Inflammatory macrophage (primary cell): ENCODE results near the gene L3MBTL4.

Experiments used
- DNase-seq, 2 donors: peaks; one replicate each; pipeline ENCODE4 v3.0.0-alpha.2; 2020 to 2022

The L3MBTL4 gene

DNA sequence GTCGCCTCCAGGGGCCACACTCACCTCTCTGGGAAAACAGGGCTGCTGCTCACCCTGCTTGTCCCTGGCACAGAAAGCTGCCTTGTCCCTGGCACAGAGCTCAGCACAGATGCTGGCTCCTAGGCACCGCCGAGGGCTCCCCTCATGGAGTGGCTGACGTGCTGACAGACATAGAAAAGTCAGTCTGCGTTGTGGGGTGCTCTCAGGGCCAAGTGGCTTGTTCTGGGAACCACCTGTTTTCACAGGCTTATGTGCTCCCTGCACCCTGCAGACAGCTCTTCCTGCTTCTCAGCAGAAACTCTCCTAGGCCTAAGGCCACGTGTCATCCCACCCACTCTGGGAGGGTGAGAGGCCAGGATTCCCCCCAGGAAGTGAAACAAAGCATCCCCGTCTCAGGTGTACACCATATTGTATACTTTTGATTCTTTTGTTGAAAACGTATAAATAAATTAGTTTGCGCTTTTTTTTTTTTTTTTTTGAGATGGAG lies 434.7 kb downstream of the L3MBTL4 start:
- no peak for DNase-seq

DNA sequence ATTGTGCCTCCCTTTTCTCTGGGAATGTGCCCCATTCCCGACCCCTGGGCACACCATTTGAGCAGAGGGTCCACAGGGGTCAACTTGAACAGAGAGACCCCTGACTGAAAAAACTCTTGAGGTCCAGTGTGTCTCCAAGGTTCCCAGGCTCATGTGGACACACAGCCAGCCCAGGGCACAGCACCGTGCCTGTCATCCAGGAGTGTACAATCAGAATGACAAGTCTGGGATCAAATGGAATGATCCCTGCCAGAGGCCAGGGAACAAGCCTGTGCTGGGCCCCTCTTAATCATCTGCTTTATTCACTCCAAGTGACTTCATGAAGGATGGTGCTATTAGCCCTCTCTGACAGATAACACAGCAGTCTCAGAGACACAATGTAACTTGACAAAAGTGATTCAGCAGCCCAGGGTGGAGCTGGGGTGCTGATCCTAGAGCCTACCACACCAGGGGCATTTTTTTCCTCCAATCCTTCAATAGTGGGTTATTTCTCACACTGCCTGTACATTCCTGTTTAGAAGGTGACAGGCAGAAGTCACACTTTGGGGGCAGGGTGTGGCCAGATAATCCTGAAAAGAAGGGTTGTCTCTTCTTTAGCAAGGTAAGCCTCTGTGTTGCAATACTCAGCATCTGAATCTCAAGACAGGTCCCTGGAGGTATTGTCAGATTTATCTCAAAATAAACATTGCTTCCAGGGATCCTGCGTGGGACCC lies 435.4 kb downstream of the L3MBTL4 start:
- DNase-seq: no peak

DNA sequence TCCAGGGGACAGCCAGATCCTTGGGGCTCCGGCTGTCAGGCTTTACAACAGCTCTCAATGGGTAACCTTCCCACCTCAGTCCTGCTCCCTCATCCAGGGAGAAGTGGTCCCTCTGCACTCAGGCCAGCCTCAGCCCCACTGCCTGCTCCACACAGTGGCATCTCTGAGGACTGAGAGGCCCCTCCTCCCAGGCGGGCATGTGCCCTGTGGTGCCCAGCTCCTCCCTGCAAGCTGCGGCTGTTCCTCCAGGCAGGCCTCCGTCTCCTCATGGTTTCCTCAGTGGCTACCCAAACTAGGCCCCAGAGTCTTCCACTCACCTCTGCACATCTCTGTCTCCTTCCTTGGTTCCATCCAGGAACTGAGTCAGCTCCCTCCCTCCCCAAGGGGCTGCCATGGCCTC lies 437.7 kb downstream of the L3MBTL4 start:
- no peak for DNase-seq

DNA sequence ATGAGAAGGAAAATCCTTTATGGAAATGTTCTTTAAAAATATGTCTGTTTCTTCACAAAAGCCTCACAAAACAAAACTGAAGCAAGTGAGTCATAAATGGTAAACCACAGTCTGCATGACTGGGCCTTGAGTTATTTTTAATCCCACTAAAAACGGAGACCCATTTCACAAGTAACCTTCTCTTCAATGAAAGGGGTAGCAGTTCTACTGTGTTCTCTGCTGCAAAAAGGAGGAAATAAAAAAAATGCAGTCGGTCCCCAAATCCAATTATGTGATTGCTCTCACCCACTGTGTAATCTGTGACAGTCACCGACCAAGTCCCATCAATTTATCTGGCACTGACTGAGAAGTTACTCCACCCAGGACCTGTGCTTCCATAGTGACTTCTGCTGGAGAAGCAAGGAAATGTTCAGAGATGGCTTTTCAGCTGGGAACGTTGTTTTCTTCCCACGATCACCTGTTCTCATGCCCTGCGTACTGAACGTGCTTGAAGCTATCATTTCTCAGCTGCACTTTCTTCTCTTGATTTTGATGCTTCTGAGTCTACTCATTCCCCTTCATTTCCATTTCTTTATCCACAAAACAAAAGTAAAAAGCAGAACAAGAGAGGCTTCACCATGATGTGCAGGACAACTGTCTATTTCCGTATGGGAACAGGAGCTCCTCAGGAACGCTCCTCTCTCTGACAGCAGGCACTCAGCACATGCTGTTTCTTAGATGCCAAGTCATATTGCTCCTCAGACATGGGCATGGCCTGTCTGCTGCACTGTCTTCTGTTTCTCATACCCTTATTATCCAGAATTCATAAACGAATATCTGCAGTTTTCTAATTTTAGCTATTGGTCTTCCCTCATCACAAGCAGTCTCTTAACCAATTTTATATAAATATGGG lies 439.4 kb downstream of the L3MBTL4 start:
- DNase-seq: peak; percentile 63 to 69

- DNase-seq: peak in 1 of 2 donors; percentile 7
These were observed 440.0 kb downstream of the L3MBTL4 start for GRCh38 chr18:5974696-5975095.

DNA sequence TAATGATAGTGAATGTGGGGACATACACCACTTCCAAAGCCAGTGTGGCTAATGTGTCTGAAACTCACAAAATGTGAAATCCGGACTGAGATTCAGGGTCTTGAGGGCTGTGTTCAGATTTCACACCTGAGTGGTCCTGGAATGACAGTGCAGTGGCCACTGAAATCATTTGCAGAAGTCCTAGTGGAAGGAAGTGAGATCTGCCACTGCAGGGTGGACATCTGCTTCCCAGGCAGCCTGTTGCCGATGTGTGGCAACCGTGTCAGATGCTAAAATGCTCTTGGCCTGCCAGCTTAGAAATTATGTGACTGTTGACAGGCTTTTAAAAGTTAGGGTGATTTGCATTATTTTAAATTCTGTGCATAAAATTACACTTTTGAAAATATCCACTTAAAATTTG lies 441.6 kb downstream of the L3MBTL4 start:
- DNase-seq: peak; percentile 14 to 69

GRCh38 chr18:5972298-5972697 lies 442.4 kb downstream of the L3MBTL4 start:
- DNase-seq: no peak

DNA sequence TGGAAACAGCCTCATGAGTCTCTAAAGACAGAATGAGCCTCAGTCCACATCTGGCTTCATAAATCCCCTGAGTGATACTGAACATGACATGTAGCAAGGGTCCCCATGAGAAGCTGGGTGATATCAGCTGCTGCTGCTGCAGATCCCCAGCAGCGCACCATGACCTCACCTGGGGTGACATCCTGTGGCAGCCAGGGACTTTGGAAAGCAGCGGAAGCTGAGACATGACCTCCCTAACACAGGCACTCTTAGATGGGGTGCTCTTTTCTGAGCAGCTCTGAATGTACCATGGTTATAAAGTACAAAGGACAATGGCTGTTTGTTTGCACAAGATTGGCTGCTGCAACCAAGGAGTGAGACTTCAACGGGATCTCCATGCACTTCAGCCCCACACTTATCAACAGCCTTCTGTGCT lies 444.7 kb downstream of the L3MBTL4 start:
- no peak for DNase-seq

DNA sequence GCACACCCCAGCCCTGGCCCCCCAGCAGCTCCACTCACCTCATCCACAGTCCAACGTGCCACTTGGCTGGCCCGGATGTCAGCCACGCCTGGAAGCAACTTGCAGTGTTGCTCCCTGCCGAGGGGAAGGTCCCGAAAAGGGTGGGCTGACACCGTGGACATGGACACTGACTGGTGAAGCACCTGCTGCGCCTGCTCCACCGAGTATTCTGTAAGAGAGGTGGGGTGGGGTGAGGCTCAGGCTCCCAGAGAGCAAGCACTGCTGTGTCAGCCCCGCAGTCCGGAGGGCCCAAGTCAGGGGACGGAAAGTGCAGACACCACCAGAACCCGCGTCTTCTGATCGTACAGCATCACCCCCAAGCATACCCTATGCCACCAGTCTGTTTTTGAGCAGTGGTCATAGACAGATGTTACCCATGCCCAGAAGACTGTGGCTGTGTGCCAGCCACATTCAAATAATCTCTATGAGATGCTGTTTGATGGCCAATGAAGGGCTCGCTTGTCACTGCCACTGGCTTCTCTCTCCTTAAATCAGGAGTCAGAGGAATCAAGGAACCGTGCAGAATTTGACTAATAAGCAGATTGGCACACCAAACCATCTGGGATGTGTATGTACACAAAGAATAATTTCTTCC lies 445.2 kb downstream of the L3MBTL4 start:
- no peak for DNase-seq

DNA sequence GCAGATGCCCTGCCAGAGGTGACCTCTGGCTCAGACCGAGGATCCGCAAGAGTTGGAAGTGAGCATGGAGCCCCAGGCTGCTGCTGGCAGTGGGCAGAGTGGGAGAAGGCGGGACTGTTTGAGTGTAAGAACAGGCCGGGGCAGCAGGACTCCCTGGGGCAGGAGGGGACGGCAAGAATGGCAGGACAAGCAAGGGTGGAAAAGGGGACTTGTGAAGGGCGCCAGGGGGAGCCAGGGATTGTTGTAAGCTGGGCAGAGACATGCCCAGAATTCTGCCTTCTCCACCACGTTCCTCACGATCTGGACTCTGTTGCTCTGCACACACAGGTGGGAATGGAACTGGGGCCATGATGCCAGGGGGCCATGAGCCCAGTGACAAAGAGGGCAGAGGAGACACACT lies 447.0 kb downstream of the L3MBTL4 start:
- no peak for DNase-seq

DNA sequence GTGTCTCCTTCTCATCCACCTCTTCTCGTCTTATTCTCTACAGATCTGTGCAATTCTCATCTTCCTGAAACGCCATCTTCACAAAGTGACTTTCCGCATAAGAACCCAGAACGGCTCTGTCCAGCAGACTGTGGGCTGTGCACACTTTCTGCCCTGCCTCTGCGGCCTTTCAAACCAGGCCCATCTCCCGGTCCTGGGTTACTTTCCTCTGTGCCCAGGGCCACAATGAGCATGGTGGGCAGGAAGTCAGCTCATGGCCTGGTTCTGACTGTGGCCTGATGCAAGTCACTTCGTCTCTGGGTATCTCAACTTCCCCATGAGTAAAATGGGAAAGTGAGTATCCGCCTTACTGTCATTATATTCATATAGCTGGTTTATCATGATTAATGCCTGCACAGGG lies 447.7 kb downstream of the L3MBTL4 start:
- DNase-seq: no peak

DNA sequence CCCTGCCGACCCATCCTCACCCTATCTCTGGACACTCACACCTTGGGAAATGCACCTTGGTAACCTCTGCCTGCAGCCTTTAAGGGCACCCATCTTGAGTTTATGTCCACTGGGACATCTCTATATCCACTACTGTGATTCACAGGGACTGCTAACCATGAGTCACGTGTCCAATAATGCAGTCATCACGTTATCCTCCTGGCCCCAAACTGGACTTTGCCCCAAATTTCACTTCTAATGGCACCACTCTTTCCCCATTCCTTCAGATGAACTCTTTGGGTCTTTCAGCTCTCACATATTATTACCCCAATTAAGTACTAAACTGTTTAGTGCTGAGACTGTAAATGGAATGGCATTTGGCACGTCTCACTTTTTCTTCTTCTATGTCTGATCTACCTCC lies 448.2 kb downstream of the L3MBTL4 start:
- no peak for DNase-seq

DNA sequence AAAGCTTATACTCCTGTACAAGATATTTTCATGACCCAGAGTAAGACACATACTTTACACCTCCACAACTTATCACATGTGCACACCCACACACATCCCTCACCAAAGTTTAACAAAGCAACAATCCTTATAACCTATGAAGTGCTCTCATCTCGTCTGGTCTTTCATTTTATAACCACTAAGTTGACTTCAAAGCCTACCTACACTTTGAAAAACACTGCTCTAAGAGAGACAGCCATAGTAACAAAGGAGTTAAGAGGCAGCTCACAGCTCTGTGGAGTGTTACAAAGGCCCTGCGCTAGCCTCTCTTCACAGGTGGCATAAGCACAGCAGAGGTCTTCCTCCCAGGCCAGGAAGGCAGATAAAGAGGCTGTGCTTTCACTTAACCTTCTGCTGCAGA lies 449.7 kb downstream of the L3MBTL4 start:
- DNase-seq: no peak

GRCh38 chr18:5964596-5964995 lies 450.1 kb downstream of the L3MBTL4 start:
- DNase-seq: no peak

DNA sequence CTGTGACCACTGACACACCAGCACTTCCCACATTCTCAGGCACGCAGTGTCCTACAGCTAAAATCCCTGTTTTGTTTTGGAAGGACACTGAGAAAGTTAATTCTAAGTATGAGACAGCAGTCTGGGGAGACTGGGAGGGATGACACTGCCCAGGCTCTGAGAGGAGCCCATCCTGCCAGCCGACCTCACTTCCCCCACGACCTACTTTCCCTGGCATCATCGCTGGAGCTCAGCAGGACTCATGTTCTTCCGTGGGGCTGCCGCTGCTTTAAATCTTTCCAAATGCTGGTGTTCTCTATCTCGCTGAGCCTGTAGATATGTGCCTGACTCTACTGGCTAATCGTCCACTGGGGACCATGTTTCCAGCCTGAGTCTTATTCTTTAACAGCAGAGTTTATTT lies 450.6 kb downstream of the L3MBTL4 start:
- DNase-seq: no peak

DNA sequence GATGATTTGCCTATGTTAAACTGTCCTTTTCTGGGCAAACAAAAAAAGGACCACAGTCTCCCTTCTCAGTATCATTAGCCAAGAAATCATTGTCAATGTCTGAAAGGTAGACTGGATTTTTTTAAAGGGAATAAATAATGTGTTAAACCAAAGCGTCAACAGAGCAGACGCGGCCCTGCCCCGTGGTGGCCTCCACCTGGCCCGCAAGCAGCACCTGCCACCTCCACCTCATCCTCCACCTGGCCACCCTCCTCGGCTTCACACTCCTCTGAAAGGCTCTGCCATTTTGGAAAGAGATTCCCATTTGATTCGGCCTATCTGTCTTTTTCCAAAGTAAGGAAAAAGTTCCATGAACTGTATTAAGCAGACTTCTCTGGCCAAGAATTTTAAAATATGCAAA lies 451.4 kb downstream of the L3MBTL4 start:
- DNase-seq: no peak

DNA sequence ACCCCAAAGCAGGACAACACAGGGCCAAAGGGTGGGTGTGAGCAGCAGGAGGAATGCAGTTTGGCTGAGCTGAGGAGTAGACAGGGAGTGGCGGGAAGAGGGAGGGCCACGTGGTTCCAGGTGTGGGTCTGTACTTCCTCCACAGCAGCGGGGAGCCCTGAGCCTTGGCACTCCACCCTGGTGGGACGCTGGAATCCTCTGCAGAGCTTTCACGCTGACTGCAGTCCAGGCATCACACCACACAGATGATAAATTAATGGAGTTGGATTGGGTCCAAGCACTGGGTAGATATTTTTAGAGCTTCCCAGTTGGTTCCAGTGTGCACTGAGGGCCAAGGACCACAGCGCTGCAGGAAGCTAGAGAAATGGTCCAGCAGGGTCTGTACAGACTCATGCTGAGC lies 452.3 kb downstream of the L3MBTL4 start:
- no peak for DNase-seq

DNA sequence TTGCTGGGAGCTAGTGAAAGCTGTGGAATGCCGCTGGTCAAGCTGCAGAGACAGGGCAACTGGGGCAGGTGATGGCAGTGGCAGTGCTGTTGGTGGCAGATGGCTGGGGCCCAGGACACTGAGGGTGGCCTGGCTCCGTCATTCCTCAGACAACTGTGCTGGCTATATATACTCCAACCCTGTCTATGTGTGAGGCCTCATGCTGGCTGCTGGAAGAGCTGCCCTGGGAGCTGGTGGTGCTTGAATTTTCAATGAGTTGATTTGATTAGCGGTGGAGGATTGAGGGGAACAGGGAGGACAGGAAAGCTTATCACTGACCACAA lies 452.9 kb downstream of the L3MBTL4 start:
- no peak for DNase-seq

DNA sequence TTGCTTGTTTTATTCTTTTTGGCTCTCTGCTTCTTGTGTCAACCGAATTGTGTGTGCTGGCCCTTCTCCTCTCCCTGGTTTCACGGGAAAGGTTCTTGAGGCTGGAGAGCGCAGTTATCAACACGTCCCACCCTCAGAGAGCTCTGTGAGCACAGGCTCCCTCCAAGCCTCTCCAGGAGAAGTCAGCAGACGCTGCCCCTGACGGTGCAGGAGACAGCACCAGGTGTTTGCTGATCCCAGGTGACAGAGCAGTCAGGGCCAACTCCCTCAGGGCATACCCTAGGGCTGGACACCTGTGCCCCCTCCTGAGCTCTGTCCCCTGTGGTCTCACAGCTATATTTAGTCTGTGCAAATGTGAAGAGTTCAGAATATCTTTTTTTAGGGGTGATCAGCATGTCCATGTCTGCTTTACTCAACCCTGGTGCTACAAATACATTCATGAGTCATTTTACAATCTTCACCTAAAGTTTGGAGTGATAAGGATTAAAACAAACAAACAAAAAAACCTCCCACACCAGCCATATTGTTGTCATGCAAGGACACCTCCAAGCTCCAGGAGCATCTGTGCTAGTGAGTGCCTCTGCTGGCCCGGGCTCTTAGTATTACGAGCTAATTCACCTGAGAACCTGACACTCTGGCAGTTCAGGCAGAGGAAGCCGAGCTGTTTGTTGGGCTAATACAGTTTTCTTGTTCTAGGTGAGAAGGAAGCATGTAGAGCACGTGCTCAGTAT lies 453.4 kb downstream of the L3MBTL4 start:
- DNase-seq: no peak

DNA sequence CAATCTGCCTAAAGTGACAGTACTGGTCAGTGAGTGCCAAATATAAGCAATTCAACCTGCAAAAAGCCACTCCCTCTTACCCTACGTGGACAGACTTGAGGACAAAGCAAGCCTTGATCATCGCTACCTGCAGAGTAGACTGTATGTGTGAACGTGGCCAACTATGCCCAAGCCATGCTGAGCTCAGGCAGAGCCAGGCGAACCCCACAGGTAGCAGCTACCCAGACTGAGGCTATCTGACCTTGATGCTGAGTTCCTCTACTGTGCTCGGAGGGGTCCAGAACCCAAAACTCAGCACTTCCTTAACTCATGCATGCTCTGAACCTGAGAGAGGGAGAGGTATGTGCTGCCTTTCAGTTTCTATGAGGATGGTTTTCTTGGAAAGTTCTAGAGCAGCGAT lies 455.9 kb downstream of the L3MBTL4 start:
- DNase-seq: no peak

GRCh38 chr18:5955861-5956260 lies 458.9 kb downstream of the L3MBTL4 start:
- DNase-seq: no peak

GRCh38 chr18:5951515-5952091 lies 463.1 kb downstream of the L3MBTL4 start:
- DNase-seq: no peak

DNA sequence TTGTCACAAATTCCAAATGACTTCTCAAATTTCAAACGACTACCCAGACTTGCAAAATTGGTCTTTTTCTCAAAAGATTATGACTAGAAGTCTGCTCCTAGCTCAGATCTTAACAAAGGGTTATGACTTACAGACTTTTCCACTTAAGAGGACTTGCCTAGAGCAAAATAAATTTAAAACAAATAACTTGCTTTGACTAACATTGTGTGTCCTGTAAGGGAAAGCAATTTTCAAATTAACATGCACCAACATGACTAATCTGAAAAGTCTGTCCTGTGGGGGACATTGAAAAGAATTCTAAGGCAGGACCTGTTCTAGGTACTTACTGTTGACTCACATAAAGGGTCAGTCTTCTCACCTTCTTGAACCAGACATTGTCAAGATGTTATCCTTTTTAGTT lies 465.9 kb downstream of the L3MBTL4 start:
- DNase-seq: no peak
